GM19324 (cell line): Measurements from ENCODE around the gene CEP76.

Experiments
- ATAC-seq: cut with Tn5 transposase; IDR thresholded peaks from one replicate; pipeline ENCODE4 v1.9.1; 2021; ENCODE audit warnings: mild to moderate bottlenecking, moderate library complexity; ENCODE audit not compliant: unreplicated experiment, low FRiP score

The CEP76 gene

DNA sequence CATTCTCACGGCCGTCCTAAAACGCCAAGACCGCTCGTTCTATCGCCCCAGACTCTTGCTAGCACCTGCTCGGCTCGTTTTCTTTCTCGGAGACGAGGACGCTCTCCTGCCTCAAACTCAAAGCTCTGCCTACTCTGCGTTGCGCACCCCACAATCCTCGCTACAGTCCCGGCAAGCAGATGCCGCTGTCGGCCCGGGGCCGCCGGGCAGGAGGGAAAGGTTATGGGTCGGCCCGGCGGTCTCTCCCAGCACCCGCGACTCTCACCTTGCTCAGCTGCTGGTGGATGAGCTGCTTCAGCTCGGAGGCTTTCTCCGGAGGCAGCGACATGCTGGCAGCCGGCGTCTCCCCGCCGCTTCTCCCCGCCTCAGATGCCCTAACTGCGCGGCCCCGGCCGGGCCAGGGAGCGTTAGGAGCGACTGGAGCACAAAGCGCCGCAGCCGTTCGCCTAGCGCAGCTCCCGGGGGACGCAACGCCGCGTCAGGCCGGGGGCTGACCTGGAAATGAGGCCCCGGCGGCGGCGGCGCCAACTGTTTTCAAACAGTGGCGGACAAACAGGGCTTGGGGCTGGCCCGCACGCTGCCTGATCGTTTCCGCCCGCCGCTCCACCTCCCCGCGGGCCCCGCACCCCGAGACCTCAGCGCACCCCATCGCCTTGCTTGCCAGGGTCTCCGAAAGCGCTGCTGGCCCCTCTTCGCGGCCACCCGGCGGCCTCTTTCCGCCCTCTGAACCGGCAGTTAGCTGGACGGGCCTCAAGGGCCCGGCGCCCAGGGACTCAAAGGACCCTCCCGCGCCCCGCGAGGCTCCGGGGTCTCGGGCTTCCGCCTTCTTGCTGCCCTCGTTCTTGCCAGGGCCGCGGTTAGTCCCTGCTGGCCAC, at the start of gene CEP76, which contains the start of gene PSMG2:
CEP76 (minus strand) TSS at position 503 of the 875 bp plus-strand sequence; CDS start at position 328, 175 bp downstream.
PSMG2 (plus strand) TSS at position 822 of the 875 bp plus-strand sequence. CDS start 66 bp downstream, outside the sequence.
- ATAC-seq = peak; percentile 85

DNA sequence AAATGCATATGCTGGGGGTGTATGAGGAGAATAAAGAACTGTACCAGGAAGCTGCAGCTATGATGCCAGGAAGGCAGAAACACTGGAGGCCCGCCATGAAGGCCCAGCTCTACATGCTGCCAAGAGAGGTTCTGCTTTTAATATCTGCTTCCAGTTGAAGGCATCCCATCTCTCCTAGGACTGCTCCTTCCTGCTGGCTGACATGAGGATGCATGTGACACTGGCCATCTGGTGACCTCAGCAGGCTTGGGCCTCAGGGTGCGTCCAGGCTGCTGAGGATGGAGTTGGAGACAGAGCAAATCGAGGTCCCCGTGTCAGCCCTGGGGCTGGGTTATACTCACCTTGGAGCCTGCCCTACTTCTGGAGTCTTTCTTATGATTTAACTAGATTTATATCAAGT, 49.4 kb upstream of the CEP76 start:
- ATAC-seq = no peak

DNA sequence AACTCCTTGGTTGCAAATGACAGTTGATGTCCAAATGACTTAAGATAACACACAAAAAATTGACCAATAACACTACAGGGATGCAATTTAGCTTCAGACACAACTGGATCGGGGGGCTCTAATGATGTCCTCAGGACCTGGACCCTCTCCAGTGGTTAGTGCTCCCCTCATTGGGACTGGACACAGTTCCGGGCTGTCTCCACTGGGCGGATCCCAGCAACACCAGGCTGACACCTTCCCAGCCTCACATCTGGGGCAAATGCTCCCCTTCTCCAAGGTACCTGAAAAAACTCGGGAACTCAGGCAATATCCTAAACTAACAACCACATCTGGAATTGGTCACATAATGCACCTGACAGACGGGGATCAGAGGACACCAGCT, 49.0 kb upstream of the CEP76 start:
- ATAC-seq = no peak

GRCh38 chr18:12750715-12751502, 48.4 kb upstream of the CEP76 start:
- no peak for ATAC-seq

DNA sequence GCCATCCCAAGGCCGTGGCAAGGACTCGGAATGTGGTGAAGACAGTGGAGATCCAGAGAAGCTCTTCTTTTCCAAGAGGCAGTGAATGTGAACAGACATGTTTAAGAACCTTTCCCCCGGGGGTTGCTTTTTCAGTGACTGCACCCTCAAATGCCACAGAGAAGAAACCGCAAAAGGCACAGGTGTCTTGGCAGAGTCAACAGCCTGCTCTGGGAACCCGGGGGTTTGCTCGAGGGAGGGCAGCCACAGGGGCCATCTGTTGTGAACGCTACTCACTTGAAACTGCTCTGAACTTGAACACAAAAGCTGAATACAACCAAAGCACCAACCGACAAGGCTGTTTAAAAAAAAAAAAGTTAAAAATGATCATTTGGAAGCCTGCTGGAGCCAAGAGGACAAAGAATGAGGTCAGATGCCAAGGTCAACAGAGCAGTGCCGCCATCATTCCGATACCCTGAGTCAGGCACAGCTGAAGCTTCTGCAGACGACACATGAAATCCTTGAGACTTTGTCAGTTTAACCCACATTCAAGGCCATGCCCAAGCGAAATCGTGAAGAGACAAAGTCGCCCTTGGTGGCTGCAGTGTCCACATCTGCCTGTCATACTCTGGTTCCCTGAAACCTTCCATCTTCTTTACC, 47.7 kb upstream of the CEP76 start:
- no peak for ATAC-seq

DNA sequence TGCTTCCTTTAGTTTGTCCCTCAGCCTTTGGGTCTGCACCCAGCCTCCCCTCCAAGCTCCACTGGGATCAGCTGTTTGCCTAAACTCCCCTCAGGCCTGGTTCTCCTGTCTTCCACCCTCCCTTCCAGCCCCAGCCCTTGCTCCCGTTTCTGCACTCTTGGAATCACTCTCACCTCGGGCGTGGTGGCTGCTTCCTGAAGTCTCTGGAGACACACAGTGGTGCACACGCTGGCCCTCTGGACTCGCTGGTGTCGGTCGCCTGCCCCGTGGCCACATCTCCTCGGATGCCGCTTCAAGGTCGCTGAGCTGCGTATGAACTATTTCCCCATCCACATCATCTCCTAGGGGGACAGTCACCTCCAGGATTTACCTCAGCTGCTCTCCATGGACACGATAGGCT, 46.6 kb upstream of the CEP76 start:
- ATAC-seq = no peak

DNA sequence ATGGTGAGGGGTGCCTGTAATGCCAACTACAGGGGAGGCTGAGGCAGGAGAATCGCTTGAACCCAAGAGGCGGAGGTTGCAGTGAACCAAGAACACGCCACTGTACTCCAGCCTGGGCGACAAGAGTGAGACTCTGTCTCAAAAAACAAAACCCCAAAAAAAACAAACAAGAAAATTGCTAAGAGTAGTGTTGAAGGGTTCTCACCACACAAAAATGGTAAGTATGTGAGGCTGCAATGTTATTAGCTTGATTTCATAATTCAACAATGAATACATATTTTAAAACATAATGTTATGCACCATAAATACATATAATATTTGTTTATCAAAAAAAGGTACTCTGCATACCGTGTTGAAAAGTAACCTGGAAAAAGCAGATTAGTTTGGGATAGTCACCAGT, 46.1 kb upstream of the CEP76 start:
- no peak for ATAC-seq

DNA sequence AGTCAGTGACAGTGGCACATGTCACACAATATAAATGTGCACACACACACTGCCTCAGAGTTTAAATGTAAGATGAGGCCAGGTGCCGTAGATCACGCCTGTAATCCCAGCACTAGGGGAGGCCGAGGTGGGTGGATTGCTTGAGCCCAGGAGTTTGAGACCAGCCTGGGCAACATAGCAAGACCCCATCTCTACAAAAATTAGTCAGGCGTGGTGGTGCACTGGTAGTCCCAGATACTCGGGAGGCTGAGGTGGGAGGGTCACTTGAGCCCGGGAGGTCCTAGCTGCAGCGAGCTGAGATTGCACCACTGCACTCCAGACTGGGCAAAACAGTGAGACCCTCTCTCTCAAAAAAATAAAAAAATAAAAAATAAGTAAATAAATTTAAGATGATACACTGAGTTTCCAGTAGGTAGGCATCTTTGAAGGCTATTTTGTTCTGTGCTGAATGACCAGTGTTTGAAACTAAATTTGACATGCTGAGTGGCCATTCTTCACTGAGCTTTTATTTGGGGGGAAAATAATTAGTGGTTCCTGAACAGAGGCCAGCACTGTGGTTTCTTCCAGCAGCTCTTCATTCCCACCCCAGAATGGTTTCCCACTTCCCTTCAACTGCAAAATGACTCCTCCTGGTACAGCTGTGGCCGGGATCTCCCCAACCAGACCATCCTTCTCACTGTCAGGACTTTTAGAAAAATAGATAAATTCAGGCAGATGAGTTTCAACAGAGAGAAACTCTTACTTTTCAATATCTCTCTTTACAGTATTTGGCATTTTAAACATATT, 45.2 kb upstream of the CEP76 start:
- no peak for ATAC-seq

GRCh38 chr18:12745095-12745795, 42.7 kb upstream of the CEP76 start:
- no peak for ATAC-seq

- no peak for ATAC-seq
Measured at GRCh38 chr18:12744103-12744502, 41.6 kb upstream of the CEP76 start.

GRCh38 chr18:12742453-12742852, 39.9 kb upstream of the CEP76 start:
- ATAC-seq = no peak

DNA sequence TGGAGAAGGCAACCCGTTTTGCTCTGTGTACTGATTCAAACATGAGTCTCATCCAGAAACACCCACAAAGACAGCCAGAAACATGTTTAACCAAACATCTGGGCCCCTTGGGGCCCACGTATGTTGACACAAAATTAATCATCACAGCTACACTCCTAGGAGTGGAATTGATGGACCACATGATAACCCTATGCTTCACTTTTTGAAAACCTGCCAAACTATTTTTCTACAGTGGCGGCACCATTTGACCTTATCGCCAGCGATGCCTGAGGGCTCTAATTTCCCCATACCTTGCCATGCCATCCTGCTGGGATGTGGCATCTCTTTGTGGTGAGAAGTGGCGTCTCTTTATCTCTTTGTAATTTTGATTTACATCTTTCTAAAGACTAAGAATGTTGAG, 38.8 kb upstream of the CEP76 start:
- ATAC-seq = no peak

DNA sequence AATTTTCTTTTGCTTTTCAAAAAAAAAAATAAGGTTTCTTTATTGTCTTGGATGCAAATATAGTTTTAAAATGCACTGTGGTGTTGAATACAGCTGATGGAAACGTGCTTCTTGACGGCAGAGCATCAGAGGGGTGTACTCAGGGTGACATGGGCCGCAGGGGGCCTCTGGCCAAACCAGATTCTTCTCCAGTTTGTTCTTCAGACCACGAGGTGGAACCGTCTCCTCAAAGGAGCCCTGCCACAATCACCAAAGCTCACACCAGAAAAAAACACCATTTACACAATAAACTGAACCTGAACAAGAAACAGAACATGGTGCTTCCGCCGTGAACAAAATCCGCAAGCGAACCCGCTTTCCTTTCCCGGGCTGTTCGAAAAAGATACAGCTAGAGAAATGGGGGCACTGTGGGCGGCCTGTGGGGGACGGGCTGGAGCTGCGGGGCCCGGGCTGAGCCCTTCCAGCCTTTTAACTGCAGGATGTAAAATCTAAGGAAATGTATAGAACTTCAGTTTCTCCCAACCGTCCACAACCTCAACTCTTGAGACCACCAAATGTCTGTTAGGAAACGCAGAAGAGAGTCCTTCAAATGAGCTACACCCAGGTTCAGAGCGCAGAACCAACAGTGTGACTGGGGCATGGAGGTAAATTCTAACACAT, 34.9 kb upstream of the CEP76 start:
- ATAC-seq = no peak

DNA sequence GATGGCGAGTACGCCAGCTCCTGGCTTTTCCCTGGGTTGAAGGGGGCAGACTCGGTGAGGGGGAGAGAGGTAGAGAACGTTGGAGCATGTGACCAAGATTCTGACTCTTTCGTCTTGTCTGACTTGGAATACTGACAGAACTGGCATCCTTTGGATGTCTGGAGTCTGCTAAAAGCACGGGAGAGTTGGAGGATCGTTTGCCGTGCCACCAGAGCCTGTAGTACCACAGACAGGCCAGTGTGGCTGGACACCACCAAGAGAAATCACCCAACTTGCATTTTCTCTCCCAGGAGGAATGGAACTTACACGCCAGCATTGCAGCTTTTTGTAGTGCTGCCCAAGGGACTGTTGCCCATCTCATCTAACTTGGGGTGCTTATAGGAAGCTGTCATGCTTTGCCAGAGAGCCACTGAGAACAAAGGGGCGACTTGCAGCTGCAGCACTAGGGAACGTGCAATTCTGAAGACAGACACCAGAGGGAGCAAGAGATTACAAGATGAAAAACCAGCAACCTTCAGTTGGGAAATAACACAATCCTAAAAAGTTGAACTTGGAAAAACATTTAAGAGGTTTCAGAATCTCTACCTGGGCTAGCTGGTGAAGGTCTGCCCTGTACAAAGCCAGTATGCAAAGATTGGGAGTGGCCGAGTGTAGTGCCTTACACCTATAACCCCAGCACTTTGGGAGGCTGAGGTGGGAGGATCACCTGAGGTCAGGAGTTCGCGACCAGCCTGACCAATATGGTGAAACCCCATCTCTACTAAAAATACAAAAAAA, 24.4 kb upstream of the CEP76 start:
- no peak for ATAC-seq

- no peak for ATAC-seq
Measured at GRCh38 chr18:12726331-12726730, 23.8 kb upstream of the CEP76 start.

DNA sequence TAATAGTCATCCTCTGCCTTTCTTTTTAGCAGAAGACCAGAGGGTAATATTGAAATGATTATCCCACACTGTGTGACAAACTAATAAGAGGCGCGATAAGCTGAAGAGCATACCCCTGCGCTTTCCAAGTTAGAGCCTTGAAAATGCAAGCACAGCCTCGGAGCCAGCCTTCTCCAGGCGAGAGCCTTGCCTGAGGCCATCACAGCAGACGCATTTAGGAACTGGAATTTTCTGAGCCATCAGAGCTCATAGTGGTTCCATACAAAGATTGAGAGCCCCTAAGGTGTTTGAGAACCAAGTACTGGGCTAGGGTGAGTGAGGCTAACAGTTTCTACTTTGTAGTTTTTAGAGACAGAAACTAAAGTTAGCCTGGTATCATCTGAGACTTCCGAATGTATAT, 20.2 kb upstream of the CEP76 start:
- no peak for ATAC-seq

DNA sequence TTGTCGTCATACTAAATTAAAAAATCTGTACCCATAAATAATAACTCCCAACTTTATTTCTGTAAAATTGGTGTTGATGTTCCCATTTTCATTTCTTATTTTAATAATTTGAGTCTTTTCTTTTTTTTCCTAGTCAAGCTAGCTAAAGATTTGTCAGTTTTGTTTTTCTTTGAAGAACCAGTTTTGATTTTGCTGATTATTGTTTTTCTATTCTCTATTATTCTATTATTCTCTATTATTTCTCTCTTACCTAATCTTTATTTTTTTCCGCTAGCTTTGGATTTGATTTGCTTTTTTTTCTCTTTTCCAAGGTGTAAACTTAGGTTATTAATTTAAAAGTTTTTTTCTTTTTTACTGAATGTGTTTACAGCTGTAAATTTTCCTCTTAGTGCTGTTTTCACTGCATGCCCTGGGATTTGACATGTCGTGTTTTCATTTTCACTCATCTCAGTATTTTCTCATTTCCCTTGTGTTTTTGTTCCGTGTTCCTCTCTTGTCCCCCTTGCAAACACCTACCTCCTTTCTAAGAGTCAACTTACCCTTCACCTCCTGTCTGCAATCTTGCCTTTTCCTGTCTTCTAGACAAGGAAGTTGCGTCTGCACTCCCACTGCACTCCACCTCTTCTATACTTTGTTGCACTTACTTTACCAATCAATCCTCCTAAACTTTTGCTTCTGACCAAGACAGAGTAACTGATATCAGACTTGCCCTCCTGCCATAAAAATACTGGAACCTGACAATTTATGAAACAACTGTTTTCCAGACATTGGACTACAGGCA, 19.2 kb upstream of the CEP76 start:
- no peak for ATAC-seq

- ATAC-seq = no peak
Measured at GRCh38 chr18:12711446-12711845, 8.9 kb upstream of the CEP76 start.
